HCT116 (cell line): ENCODE data around the gene ABHD16B. TPM values are rescaled to one million over a fixed set of nuclear protein-coding genes. Genes with fewer than 3 reads are reported as not detected.

Source experiments
- ATAC-seq: fragments of 200-7000 bp; cut with Tn5 transposase; 2 replicates; pipeline ENCODE4 v1.9.1; 2020; ENCODE audit warnings: mild to moderate bottlenecking, moderate library complexity
- BruUV-seq: library from RNA; stranded (reverse); fragments of 400-500 nt; replicated peaks from 2 replicates; lab custom pipeline; 2021; lab: Mats Ljungman, UMichigan
- CTCF ChIA-PET: fragments of 300-600 bp; sonication (Branson Sonifier 250); formaldehyde crosslinking; loops from one replicate; lab custom pipeline; 2021; ENCODE audit warnings: antibody characterized with exemption; lab: Charles Lee
- POLR2A ChIA-PET: fragments of 300-600, 350-600 bp; sonication (Branson Sonifier 250); formaldehyde crosslinking; loops from one replicate; lab custom pipeline; 2021; ENCODE audit warnings: antibody characterized with exemption; lab: Charles Lee
- RAD21 ChIA-PET, 2 experiments: fragments of 300-600 bp; sonication (Branson Sonifier 250); formaldehyde crosslinking; loops; one replicate each; lab custom pipeline; 2023; ENCODE audit warnings: low total read pairs in 2 of 2; ENCODE audit not compliant: uncharacterized antibody in 2 of 2, unreplicated experiment in 2 of 2, low non-redundant PET in 1 of 2; lab: Charles Lee
- DNase-seq: peaks from one replicate; pipeline ENCODE4 v3.0.0-alpha.2; 2010; ENCODE audit warnings: low read depth, low spot score
- H2AFZ ChIP-seq: fragments of 200-600 bp; shearing (Covaris generic), sonication (generic); 2 replicates; pipeline ENCODE4 v1.6.1; 2017; ENCODE audit warnings: low read depth, mixed run types, mixed read lengths, antibody characterized with exemption, low read length; ENCODE audit not compliant: poor library complexity, severe bottlenecking
- H3K27ac ChIP-seq: 2 replicates; pipeline ENCODE4 v1.5.1; 2012; ENCODE audit warnings: low read depth, low read length
- H3K27me3 ChIP-seq: fragments of 200-600 bp; sonication (generic); 2 replicates; pipeline ENCODE4 v1.6.1; 2016; ENCODE audit warnings: mixed run types, low read length, mixed read lengths; ENCODE audit not compliant: insufficient read depth
- H3K36me3 ChIP-seq, 2 experiments: fragments of 200-500 bp in 1 of 2; fragments of 200-600 bp in 1 of 2; sonication (Bioruptor generic) in 1 of 2; sonication (generic) in 1 of 2; 2 replicates each; pipeline versions ENCODE4 v1.5.1 to v1.6.1; 2014 to 2016; ENCODE audit warnings: low read length in 2 of 2, inconsistent platforms in 1 of 2, mixed read lengths in 1 of 2, mixed run types in 1 of 2; ENCODE audit not compliant: insufficient read depth in 2 of 2, control insufficient read depth in 1 of 2
- H3K4me1 ChIP-seq, 2 experiments: fragments of 200-600 bp in 1 of 2; sonication (generic) in 1 of 2; 2 replicates each; pipeline versions ENCODE4 v1.5.1 to v1.6.1; 2012 to 2017; ENCODE audit warnings: low read length in 2 of 2, inconsistent platforms in 1 of 2, mild to moderate bottlenecking in 1 of 2, mixed read lengths in 1 of 2, mixed run types in 1 of 2, moderate library complexity in 1 of 2; ENCODE audit not compliant: insufficient read depth in 2 of 2, control insufficient read depth in 1 of 2
- H3K4me2 ChIP-seq: fragments of 200-600 bp; sonication (generic); 2 replicates; pipeline ENCODE4 v1.6.1; 2017; ENCODE audit warnings: mixed run types, low read length, mixed read lengths
- H3K4me3 ChIP-seq, 2 experiments: fragments of 200-600 bp in 1 of 2; sonication (generic) in 1 of 2; replicated peaks in 1 of 2; 2 replicates each; pipeline ENCODE4 v1.5.1; 2011 to 2016; ENCODE audit warnings: low read length in 2 of 2, control low read depth in 1 of 2, low read depth in 1 of 2, mild to moderate bottlenecking in 1 of 2, mixed read lengths in 1 of 2, mixed run types in 1 of 2
- H3K79me2 ChIP-seq: fragments of 200-600 bp; sonication (generic); 2 replicates; pipeline ENCODE4 v1.6.1; 2017; ENCODE audit warnings: mild to moderate bottlenecking, mixed run types, low read length, moderate library complexity, mixed read lengths; ENCODE audit not compliant: insufficient read depth
- H3K9ac ChIP-seq: fragments of 200-600 bp; sonication (generic); 2 replicates; pipeline ENCODE4 v1.6.1; 2016; ENCODE audit warnings: low read length, mixed read lengths
- H3K9me2 ChIP-seq: fragments of 200-600 bp; sonication (generic), shearing (Covaris generic); 2 replicates; pipeline ENCODE4 v1.6.1; 2017; ENCODE audit warnings: mixed run types, mild to moderate bottlenecking, moderate library complexity; ENCODE audit not compliant: insufficient read depth
- H3K9me3 ChIP-seq, 2 experiments: fragments of 200-500 bp in 1 of 2; fragments of 200-600 bp in 1 of 2; sonication (Bioruptor generic) in 1 of 2; sonication (generic) in 1 of 2; 2 replicates each; pipeline ENCODE4 v1.6.1; 2014 to 2017; ENCODE audit warnings: low read length in 2 of 2, mixed read lengths in 2 of 2, inconsistent platforms in 1 of 2, low read depth in 1 of 2, mild to moderate bottlenecking in 1 of 2, mixed run types in 1 of 2, moderate library complexity in 1 of 2; ENCODE audit not compliant: control insufficient read depth in 1 of 2, insufficient read depth in 1 of 2
- H4K20me1 ChIP-seq: fragments of 200-600 bp; sonication (generic), shearing (Covaris generic); 2 replicates; pipeline ENCODE4 v1.6.1; 2017; ENCODE audit warnings: mixed run types, mild to moderate bottlenecking, moderate library complexity; ENCODE audit not compliant: insufficient read depth
- CEBPB ChIP-seq: IDR thresholded peaks from 2 replicates; pipeline ENCODE4 v1.6.1; 2012; ENCODE audit warnings: low read depth
- ELF1 ChIP-seq: IDR thresholded peaks from 2 replicates; pipeline ENCODE4 v1.6.1; 2012; ENCODE audit warnings: low read depth, borderline replicate concordance
- EZH2 ChIP-seq: fragments of 200-600 bp; sonication (generic); IDR thresholded peaks from 2 replicates; pipeline ENCODE4 v1.6.1; 2017; ENCODE audit warnings: antibody characterized with exemption, mixed run types
- FOSL1 ChIP-seq: IDR thresholded peaks from 2 replicates; pipeline ENCODE4 v1.6.1; 2012; ENCODE audit warnings: low read depth
- POLR2A ChIP-seq: IDR thresholded peaks from 2 replicates; pipeline ENCODE4 v1.7.0; 2011; ENCODE audit warnings: borderline replicate concordance; ENCODE audit not compliant: insufficient read depth, insufficient read length; ENCODE audit errors: extremely low read depth
- POLR2AphosphoS5 ChIP-seq: IDR thresholded peaks from 2 replicates; pipeline ENCODE4 v1.6.1; 2011; ENCODE audit warnings: mild to moderate bottlenecking, low read depth, low read length, moderate library complexity
- SIN3A ChIP-seq: IDR thresholded peaks from 2 replicates; pipeline ENCODE4 v1.6.1; 2012; ENCODE audit warnings: low read depth
- ZFX ChIP-seq: fragments of 450-650 bp; IDR thresholded peaks from 2 replicates; pipeline ENCODE4 v1.6.1; 2017
- ZNF274 ChIP-seq: fragments of 200-500 bp; sonication (Bioruptor generic); IDR thresholded peaks from 2 replicates; pipeline ENCODE4 v1.6.1; 2014; ENCODE audit warnings: mild to moderate bottlenecking, low read depth, low read length, inconsistent platforms
- intact Hi-C: fragments of 100-400 bp; cut with micrococcal nuclease; formaldehyde crosslinking; loops from 2 replicates; pipeline ENCODE4 v1.10.0; 2022
- total RNA-seq: library from RNA; stranded (reverse); gene quantifications from one replicate; pipeline ENCODE4 v1.2.1, GENCODE V29; 2021; ENCODE audit not compliant: unreplicated experiment
- TF ChIP-seq, protein P1 (sequence below): IDR thresholded peaks from 2 replicates; pipeline ENCODE4 v1.6.1; 2012; ENCODE audit warnings: low read depth

ABHD16B gene
- total RNA-seq, 1 experiment from 2014 or later: not detected

DNA sequence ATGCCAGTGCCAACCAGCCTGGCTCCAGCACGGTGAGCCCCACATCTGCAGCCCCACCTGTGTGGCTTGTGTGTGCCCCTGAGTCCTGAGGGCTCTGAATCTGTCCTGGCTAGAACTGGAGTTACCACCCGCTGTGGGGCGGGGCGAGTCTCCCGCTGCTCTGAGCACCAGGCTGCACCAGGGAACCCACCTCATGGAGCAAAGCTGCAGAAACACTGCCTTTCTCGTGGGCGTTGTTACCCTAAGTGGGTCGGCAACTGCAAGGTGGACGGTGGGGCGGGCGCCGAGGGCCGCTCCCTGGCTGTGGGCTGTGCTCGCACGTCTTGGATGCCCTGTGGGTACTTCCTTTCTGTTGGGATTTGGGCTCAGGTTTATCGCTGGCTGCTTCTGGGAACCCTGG is 17.5 kb upstream of the ABHD16B start:
- TF ChIP-seq SIN3A: no peak
- TF ChIP-seq ELF1: no peak
- no peak for TF ChIP-seq ZNF274
- TF ChIP-seq POLR2A: no peak
- no peak for TF ChIP-seq POLR2AphosphoS5
- no peak for TF ChIP-seq FOSL1
- no peak for TF ChIP-seq ZFX
- TF ChIP-seq EZH2: no peak
- TF ChIP-seq, protein P1, sequence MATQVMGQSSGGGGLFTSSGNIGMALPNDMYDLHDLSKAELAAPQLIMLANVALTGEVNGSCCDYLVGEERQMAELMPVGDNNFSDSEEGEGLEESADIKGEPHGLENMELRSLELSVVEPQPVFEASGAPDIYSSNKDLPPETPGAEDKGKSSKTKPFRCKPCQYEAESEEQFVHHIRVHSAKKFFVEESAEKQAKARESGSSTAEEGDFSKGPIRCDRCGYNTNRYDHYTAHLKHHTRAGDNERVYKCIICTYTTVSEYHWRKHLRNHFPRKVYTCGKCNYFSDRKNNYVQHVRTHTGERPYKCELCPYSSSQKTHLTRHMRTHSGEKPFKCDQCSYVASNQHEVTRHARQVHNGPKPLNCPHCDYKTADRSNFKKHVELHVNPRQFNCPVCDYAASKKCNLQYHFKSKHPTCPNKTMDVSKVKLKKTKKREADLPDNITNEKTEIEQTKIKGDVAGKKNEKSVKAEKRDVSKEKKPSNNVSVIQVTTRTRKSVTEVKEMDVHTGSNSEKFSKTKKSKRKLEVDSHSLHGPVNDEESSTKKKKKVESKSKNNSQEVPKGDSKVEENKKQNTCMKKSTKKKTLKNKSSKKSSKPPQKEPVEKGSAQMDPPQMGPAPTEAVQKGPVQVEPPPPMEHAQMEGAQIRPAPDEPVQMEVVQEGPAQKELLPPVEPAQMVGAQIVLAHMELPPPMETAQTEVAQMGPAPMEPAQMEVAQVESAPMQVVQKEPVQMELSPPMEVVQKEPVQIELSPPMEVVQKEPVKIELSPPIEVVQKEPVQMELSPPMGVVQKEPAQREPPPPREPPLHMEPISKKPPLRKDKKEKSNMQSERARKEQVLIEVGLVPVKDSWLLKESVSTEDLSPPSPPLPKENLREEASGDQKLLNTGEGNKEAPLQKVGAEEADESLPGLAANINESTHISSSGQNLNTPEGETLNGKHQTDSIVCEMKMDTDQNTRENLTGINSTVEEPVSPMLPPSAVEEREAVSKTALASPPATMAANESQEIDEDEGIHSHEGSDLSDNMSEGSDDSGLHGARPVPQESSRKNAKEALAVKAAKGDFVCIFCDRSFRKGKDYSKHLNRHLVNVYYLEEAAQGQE: no peak
- no peak for TF ChIP-seq CEBPB
- TF ChIP-seq, all 23 proteins: peak for 0
- no peak overlapping the region for H3K9ac ChIP-seq
- no peaks in the 10 kb centered on the region for H3K27me3 ChIP-seq
- no peak for ATAC-seq
- H3K27ac ChIP-seq: no peak overlapping the region
- no peak for DNase-seq
- no peaks in the 10 kb centered on the region for H4K20me1 ChIP-seq
- H2AFZ ChIP-seq: no peak overlapping the region
- ChIA-PET CTCF (no interaction called here), RAD21 (no interaction called here), POLR2A (no interaction called here)
- H3K9me3 ChIP-seq: no peaks in the 10 kb centered on the region
- H3K79me2 ChIP-seq: no peaks in the 10 kb centered on the region
- no TSS peak for BruUV-seq
- intact Hi-C loops: no loop called here
- H3K36me3 ChIP-seq: no peaks in the 10 kb centered on the region
- no peaks in the 10 kb centered on the region for H3K9me2 ChIP-seq
- H3K4me1 ChIP-seq: peaks cover 23 to 28% of the 10 kb centered on the region in 2 experiments
- no peak overlapping the region for H3K4me3 ChIP-seq
- peak overlapping the region; percentile 2; the same call in 1 of the 2 replicates for H3K4me2 ChIP-seq
